GM12891 (cell line): ENCODE measurements around the gene CCDC74A.
"Not testable (repeated sequence)": the region's sequence is repeated elsewhere in the genome, so short reads cannot be mapped to it uniquely, and the experiment has no call there.

ENCODE experiments used
- PAX5 ChIP-seq: IDR thresholded peaks from 2 replicates; pipeline ENCODE4 v1.6.1; 2011; ENCODE audit warnings: low read length, moderate library complexity, mild to moderate bottlenecking; ENCODE audit not compliant: insufficient read depth, severe bottlenecking
- POLR2A ChIP-seq: IDR thresholded peaks from 2 replicates; pipeline ENCODE4 v1.6.1; 2011; ENCODE audit warnings: low read depth, low read length, control low read depth

DNA sequence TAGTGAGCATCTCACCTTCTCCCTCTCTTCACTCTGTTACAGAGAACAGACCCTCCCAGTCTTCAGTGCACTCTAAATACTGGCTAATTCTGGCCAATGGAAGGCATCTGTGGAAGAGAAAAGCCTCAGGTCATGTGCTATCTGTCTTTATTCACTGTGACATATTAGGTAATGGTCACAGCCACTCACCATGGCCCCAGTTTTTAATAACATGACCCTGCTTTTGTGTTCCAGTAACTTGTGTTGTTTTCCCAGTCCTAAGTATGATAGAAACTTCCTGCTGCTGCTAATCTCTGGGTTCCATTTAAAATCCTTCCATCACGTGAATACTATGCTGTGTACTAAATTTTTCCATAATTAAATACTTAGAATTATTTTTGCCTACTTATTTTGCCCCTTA lies 40.7 kb downstream of the CCDC74A start:
- not testable (repeated sequence) for TF ChIP-seq POLR2A, PAX5
